Colonic mucosa (tissue), 4 donors: ENCODE measurements around the gene PDSS2. TPM values are rescaled to one million over a fixed set of nuclear protein-coding genes. Genes with fewer than 3 reads are reported as not detected.

ENCODE experiments used
- DNase-seq: peaks from one replicate; pipeline ENCODE4 v3.0.0-alpha.2; 2020
- H3K27ac ChIP-seq: fragments of 200-600 bp; one replicate; pipeline ENCODE4 v1.8.0; 2021
- H3K27me3 ChIP-seq: fragments of 200-600 bp; one replicate; pipeline ENCODE4 v1.8.0; 2021
- H3K36me3 ChIP-seq: fragments of 200-600 bp; one replicate; pipeline ENCODE4 v1.8.0; 2021
- H3K4me1 ChIP-seq: fragments of 200-600 bp; one replicate; pipeline ENCODE4 v1.8.0; 2021; ENCODE audit warnings: mild to moderate bottlenecking
- H3K4me3 ChIP-seq: fragments of 200-600 bp; one replicate; pipeline ENCODE4 v1.8.0; 2021
- H3K9ac ChIP-seq, 2 donors: one replicate each; pipeline ENCODE4 v1.7.0; 2013; ENCODE audit warnings: control low read depth in 2 of 2, low read depth in 2 of 2, low read length in 2 of 2
- H3K9me3 ChIP-seq: fragments of 200-600 bp; one replicate; pipeline ENCODE4 v1.8.0; 2021
- CTCF ChIP-seq: fragments of 200-600 bp; IDR thresholded peaks from one replicate; pipeline ENCODE4 v1.8.0; 2022; ENCODE audit warnings: antibody characterized with exemption, mild to moderate bottlenecking
- intact Hi-C: fragments of 100-400 bp; cut with DNase I; formaldehyde crosslinking; loops from one replicate; pipeline ENCODE4 v1.14.1; 2022
- total RNA-seq, 2 donors: library from RNA; stranded (reverse); fragmentation: NEBNext Ultra II Directional in 1 of 2; extraction: Animal tissue kit (Norgen Biotek cat#: 25700) in 1 of 2; gene quantifications; one replicate each; pipeline ENCODE4 v1.2.1, GENCODE V29; 2021
- donor health status: healthy.
- donor health status: DM: no; HTN: no; CAD: no.
- donor health status: DM: no; HTN: no; CAD: no.

PDSS2 gene
- total RNA-seq, 2 donors from 2014 or later: 26.3 to 35.7 TPM

DNA sequence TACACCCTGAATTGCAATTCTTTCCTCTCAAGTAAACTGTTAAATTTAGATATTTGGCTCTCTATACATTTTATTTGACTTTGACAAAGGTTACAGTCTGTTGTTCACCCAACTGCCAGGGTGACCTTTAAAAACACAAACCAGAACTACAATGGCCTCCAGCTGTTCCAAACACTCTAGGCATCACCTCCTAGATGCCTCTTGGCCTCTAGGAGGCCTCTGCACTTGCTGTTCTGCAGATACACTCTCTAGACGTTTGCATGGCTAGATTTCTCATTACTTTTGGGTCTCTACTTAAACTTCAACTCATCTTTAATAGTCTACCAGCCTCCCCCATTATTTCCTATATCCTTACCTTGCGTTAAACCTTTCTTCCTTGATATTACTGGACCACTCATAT lies 241.2 kb downstream of the PDSS2 start:
- intact Hi-C loops: no loop called here
- Histone ChIP-seq H3K4me1 (no peaks in the 10 kb centered on the region), H3K36me3 (no peaks in the 10 kb centered on the region), H3K27ac (no peak overlapping the region), H3K9me3 (no peaks in the 10 kb centered on the region), H3K4me3 (no peak overlapping the region), H3K9ac (no peak overlapping the region), H3K27me3 (no peaks in the 10 kb centered on the region)
- no peak for TF ChIP-seq CTCF
- DNase-seq: no peak

GRCh38 chr6:107217248-107217647 lies 242.1 kb downstream of the PDSS2 start:
- TF ChIP-seq CTCF: no peak
- no peaks in the 10 kb centered on the region for H3K9me3 ChIP-seq
- intact Hi-C loops: no loop called here
- no peak overlapping the region for H3K27ac ChIP-seq
- H3K27me3 ChIP-seq: no peaks in the 10 kb centered on the region
- DNase-seq: no peak
- H3K9ac ChIP-seq: no peak overlapping the region
- H3K4me3 ChIP-seq: no peak overlapping the region
- H3K36me3 ChIP-seq: no peaks in the 10 kb centered on the region
- no peaks in the 10 kb centered on the region for H3K4me1 ChIP-seq

DNA sequence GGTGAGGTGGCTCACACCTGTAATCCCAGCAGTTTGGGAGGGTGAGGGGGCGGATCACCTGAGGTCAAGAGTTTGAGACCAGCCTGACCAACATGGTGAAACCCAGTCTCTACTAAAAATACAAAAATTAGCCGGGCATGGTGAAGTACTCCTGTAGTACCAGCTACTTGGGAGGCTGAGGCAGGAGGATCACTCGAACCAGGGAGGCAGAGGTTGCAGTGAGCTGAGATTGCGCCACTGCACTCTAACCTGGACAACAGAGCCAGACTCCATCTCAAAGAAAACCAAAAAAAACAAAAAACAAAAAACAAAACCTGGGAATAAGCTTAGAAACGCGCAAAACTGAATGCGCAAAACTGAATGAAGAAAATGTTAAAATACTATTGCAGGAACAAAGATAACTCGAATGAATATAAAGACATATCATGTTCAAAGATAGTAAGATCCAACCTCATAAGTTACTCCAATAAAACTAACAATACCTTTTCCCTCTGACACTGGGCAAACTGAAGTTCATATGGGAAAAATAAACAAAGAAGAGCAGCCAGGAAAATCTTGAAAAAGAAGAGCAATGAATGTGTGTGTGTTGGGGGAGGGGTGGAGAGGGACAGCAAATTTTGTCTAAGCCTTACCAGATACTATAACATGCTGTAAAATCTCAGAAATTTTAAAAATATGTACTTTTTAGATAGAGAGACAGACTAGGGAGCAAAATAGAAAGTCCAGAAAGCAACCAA lies 243.0 kb downstream of the PDSS2 start:
- Histone ChIP-seq H3K36me3 (no peaks in the 10 kb centered on the region), H3K9ac (no peak overlapping the region), H3K9me3 (no peaks in the 10 kb centered on the region), H3K27ac (no peak overlapping the region), H3K27me3 (no peaks in the 10 kb centered on the region), H3K4me3 (no peak overlapping the region), H3K4me1 (no peaks in the 10 kb centered on the region)
- no peak for DNase-seq
- intact Hi-C loops: no loop called here
- TF ChIP-seq CTCF: no peak

- no peak for TF ChIP-seq CTCF
- intact Hi-C loops: no loop called here
- no peak for DNase-seq
- Histone ChIP-seq H3K4me3 (no peak overlapping the region), H3K27ac (no peak overlapping the region), H3K9ac (no peak overlapping the region), H3K4me1 (no peaks in the 10 kb centered on the region), H3K27me3 (no peaks in the 10 kb centered on the region), H3K36me3 (no peaks in the 10 kb centered on the region), H3K9me3 (no peaks in the 10 kb centered on the region)
These were observed 244.0 kb downstream of the PDSS2 start for GRCh38 chr6:107215334-107215733.

GRCh38 chr6:107214655-107215054 lies 244.7 kb downstream of the PDSS2 start:
- no peak overlapping the region for H3K27ac ChIP-seq
- DNase-seq: no peak
- no peaks in the 10 kb centered on the region for H3K36me3 ChIP-seq
- TF ChIP-seq CTCF: no peak
- no peak overlapping the region for H3K9ac ChIP-seq
- H3K9me3 ChIP-seq: no peaks in the 10 kb centered on the region
- H3K4me3 ChIP-seq: no peak overlapping the region
- intact Hi-C loops: no loop called here
- no peaks in the 10 kb centered on the region for H3K4me1 ChIP-seq
- no peaks in the 10 kb centered on the region for H3K27me3 ChIP-seq
